Gastrocnemius medialis (tissue), 4 donors: ENCODE measurements around the gene CYP26A1.

Experiments used
- CTCF ChIP-seq, 5 experiments: fragments of 450-650 bp in 3 of 5; fragments of 200-600 bp in 2 of 5; sonication (generic) in 2 of 5; IDR thresholded peaks in 4 of 5; conservative IDR thresholded peaks in 1 of 5; 1 replicate in 4 of 5; 2 replicates in 1 of 5; pipeline ENCODE4 v1.5.1; 2016 to 2019; ENCODE audit warnings: antibody characterized with exemption in 5 of 5, mild to moderate bottlenecking in 3 of 5, moderate library complexity in 3 of 5
- POLR2A ChIP-seq, 2 donors: fragments of 450-650 bp; IDR thresholded peaks; one replicate each; pipeline ENCODE4 v1.6.1; 2017; ENCODE audit warnings: antibody characterized with exemption in 2 of 2, mild to moderate bottlenecking in 2 of 2, moderate library complexity in 2 of 2

- TF ChIP-seq POLR2A (IDR thresholded peaks at IDR 0.05) (no peak), CTCF (IDR thresholded peaks at IDR 0.05 in 4 of 5, conservative IDR thresholded peaks at IDR 0.05 in 1 of 5) (no peak)
Measured at GRCh38 chr10:93039110-93039509, 34.6 kb upstream of the CYP26A1 start.
